HG03432 (cell line): ENCODE measurements around the gene DYNC2LI1.

Experiments
- ATAC-seq: cut with Tn5 transposase; IDR thresholded peaks from one replicate; pipeline ENCODE4 v1.9.1; 2021; ENCODE audit warnings: mild to moderate bottlenecking, moderate library complexity; ENCODE audit not compliant: unreplicated experiment

DYNC2LI1 gene

GRCh38 chr2:43812947-43813346 lies 39.1 kb downstream of the DYNC2LI1 start:
- no peak for ATAC-seq

- ATAC-seq, result no peak
Observed at GRCh38 chr2:43814711-43815110, 40.9 kb downstream of the DYNC2LI1 start.

- ATAC-seq, result no peak
Observed at GRCh38 chr2:43818761-43819160, 44.9 kb downstream of the DYNC2LI1 start.

GRCh38 chr2:43819491-43820163 lies 45.8 kb downstream of the DYNC2LI1 start:
- no peak for ATAC-seq

- no peak for ATAC-seq
Observed at GRCh38 chr2:43822839-43823238, 49.0 kb downstream of the DYNC2LI1 start.

- ATAC-seq, result no peak
Observed at GRCh38 chr2:43823751-43824150, 49.9 kb downstream of the DYNC2LI1 start.

- no peak for ATAC-seq
Observed at GRCh38 chr2:43824512-43824911, 50.7 kb downstream of the DYNC2LI1 start.

GRCh38 chr2:43824951-43825493 lies 51.2 kb downstream of the DYNC2LI1 start:
- no peak for ATAC-seq

GRCh38 chr2:43825841-43826240 lies 52.0 kb downstream of the DYNC2LI1 start:
- ATAC-seq, result no peak

GRCh38 chr2:43826305-43827250 lies 52.7 kb downstream of the DYNC2LI1 start:
- no peak for ATAC-seq

GRCh38 chr2:43831543-43832294 lies 57.9 kb downstream of the DYNC2LI1 start:
- ATAC-seq, result no peak

GRCh38 chr2:43832457-43832856 lies 58.6 kb downstream of the DYNC2LI1 start:
- ATAC-seq, result no peak

GRCh38 chr2:43837033-43837432 lies 63.2 kb downstream of the DYNC2LI1 start:
- no peak for ATAC-seq

- ATAC-seq, result no peak
Observed at GRCh38 chr2:43837831-43838559, 64.2 kb downstream of the DYNC2LI1 start.

GRCh38 chr2:43838560-43839267 lies 64.9 kb downstream of the DYNC2LI1 start, which contains the start of the genes ABCG5 and ABCG8:
Gene ABCG5 (minus strand): TSS chr2:43838839. CDS start chr2:43838679, 160 bp downstream.
Gene ABCG8 (plus strand): TSS chr2:43838971. CDS start chr2:43839054, 83 bp downstream.
- ATAC-seq, result no peak

- no peak for ATAC-seq
Observed at GRCh38 chr2:43839776-43840564, 66.1 kb downstream of the DYNC2LI1 start.

- ATAC-seq, result no peak
Observed at GRCh38 chr2:43840965-43841364, 67.1 kb downstream of the DYNC2LI1 start.

GRCh38 chr2:43841949-43842865 lies 68.4 kb downstream of the DYNC2LI1 start:
- ATAC-seq, result no peak
